Measurements from ENCODE around the gene UFD1. TPM values are rescaled to one million over a fixed set of nuclear protein-coding genes. Genes with fewer than 3 reads are reported as not detected.

Gene UFD1
- total and polyA plus RNA-seq, 2 of the 13 experiments (the other 11 are each of a cell fraction or from before 2014, with no cell fraction given), result 47.9 to 51.1 TPM

DNA sequence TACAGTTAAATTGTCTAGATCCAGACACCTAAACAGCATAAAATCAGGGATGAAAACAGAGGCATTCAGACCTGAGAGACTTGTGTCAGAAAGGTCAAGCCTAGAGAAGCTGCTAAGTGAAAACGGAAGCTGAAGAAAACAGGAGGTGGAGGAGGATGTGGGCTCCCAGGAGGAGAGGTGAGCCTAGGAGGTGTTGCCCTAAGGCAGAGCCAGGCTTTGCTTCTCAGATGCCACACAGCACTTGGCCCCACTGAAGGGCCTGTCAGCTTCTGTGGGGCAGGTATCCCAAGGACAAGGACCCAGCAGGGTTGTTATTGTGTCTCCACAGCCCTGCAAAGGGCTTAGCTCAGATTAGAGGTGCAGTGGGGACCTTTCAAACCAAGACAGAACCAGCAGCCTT lies 14.4 kb downstream of the UFD1 start (continued):
- TF ChIP-seq, protein P1, sequence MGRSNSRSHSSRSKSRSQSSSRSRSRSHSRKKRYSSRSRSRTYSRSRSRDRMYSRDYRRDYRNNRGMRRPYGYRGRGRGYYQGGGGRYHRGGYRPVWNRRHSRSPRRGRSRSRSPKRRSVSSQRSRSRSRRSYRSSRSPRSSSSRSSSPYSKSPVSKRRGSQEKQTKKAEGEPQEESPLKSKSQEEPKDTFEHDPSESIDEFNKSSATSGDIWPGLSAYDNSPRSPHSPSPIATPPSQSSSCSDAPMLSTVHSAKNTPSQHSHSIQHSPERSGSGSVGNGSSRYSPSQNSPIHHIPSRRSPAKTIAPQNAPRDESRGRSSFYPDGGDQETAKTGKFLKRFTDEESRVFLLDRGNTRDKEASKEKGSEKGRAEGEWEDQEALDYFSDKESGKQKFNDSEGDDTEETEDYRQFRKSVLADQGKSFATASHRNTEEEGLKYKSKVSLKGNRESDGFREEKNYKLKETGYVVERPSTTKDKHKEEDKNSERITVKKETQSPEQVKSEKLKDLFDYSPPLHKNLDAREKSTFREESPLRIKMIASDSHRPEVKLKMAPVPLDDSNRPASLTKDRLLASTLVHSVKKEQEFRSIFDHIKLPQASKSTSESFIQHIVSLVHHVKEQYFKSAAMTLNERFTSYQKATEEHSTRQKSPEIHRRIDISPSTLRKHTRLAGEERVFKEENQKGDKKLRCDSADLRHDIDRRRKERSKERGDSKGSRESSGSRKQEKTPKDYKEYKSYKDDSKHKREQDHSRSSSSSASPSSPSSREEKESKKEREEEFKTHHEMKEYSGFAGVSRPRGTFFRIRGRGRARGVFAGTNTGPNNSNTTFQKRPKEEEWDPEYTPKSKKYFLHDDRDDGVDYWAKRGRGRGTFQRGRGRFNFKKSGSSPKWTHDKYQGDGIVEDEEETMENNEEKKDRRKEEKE (IDR thresholded peaks at IDR 0.05), result no peak
- no peak for TF ChIP-seq XRCC5 (optimal IDR thresholded peaks at IDR 0.05; ENCODE audit: low read length)

DNA sequence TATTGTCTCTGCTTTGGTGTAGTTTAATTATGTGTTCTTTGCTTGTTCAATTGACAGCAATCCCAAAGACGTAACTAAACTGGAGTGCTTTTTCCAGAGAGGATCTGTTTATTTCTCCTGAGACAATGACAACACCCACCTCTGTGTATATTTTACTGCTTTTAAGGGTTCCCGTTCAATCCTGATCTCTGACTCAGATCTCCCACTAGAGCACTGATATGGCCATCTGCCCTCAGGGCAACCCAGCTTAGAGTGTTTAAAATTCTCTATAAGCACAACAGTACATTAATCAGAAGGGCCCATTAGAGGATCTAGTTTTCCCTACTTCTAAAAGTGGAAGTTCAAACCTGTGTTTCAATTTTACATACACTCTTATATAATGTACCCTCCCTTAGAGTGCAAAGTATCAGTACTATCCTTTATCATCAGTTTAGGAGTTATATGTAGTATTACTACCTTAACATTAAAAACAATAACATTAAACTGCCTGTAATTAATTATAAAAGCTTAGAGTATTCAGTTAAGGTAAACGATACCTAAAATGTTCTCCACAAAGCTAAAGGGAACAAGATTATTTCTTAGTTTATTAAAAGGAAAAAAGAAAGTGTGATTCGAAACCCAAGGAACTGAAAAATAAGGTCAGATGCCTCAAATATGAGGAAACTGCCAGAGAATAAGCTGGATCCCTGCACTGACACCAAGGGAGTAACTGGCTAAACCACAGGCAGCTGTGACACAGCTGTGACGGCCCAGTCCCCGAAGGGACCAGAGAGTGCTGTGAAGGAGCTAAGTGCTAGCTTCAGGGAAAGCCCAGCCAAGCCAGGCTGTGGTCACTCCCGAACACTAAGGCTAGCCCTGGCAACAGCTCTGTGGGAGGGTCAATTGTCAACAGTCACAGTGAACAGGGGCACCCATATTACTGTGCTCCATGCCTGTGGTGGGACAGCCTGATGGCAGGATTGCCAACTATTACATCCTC lies 15.2 kb downstream of the UFD1 start:
- Histone ChIP-seq H3K36me3 (replicated peaks in 1 of 2; ENCODE audit: control insufficient read depth in 1 of 2, insufficient read depth in 2 of 2, low read length in 2 of 2) (peaks cover 24 to 56% of the 10 kb centered on the region in 2 experiments; a peak in 4 of 5 replicates), H4K20me1 (ENCODE audit: insufficient read depth, low read length) (no peaks in the 10 kb centered on the region), H3K27ac (ENCODE audit: extremely low read length, insufficient read depth, low read length) (no peak overlapping the region), H3K9me3 (ENCODE audit: low read length) (no peaks in the 10 kb centered on the region), H3K4me1 (ENCODE audit: insufficient read depth, low read length) (no peaks in the 10 kb centered on the region), H3K4me2 (ENCODE audit: low read depth, low read length) (no peak overlapping the region), H3K9ac (ENCODE audit: insufficient read depth, low read depth, low read length) (no peak overlapping the region), H2AFZ (ENCODE audit: low read length) (no peak overlapping the region), H3K27me3 (ENCODE audit: control insufficient read depth in 1 of 2, insufficient read depth in 2 of 2, low read length in 2 of 2) (no peaks in the 10 kb centered on the region), H3K79me2 (ENCODE audit: insufficient read depth, low read length) (no peaks in the 10 kb centered on the region), H3K4me3 (replicated peaks in 1 of 3; ENCODE audit: insufficient read depth in 1 of 3, low read depth in 2 of 3, low read length in 3 of 3) (no peak overlapping the region)
- BruUV-seq (replicated peaks), result no TSS peak
- WGBS (ENCODE audit: low lambda C conversion rate), result 84% methylated on average over 7 of the region's 7 CpGs
- in situ Hi-C loops (cut with HindIII; ENCODE audit: extremely low pct_ligation_motif_present, low pct_unique_long_range_greater_than_20kb), result no loop called here
- FAIRE-seq (no peak), ATAC-seq (no peak), DNase-seq (ENCODE audit: low spot score) (no peak)
- POLR2A ChIA-PET, result no interaction called here
- intact Hi-C loops (cut with micrococcal nuclease; ENCODE audit: unreplicated experiment), result no loop called here
- CTCF ChIA-PET (ENCODE audit: low intra/inter-chr PET ratio, low total read pairs), result no interaction called here
- TF ChIP-seq RBFOX2 (IDR thresholded peaks at IDR 0.05; ENCODE audit: low read depth, low read length), result no peak
- no peak for TF ChIP-seq ZNF3 (CRISPR knock-in tag; IDR thresholded peaks at IDR 0.05)
- no peak for TF ChIP-seq MED13 (CRISPR knock-in tag; IDR thresholded peaks at IDR 0.05)
- no peak for TF ChIP-seq NFE2L1 (CRISPR knock-in tag; IDR thresholded peaks at IDR 0.05; ENCODE audit: borderline replicate concordance)
- TF ChIP-seq ZEB1 (IDR thresholded peaks at IDR 0.05; ENCODE audit: insufficient replicate concordance, low read depth), result no peak
- TF ChIP-seq, protein P2, sequence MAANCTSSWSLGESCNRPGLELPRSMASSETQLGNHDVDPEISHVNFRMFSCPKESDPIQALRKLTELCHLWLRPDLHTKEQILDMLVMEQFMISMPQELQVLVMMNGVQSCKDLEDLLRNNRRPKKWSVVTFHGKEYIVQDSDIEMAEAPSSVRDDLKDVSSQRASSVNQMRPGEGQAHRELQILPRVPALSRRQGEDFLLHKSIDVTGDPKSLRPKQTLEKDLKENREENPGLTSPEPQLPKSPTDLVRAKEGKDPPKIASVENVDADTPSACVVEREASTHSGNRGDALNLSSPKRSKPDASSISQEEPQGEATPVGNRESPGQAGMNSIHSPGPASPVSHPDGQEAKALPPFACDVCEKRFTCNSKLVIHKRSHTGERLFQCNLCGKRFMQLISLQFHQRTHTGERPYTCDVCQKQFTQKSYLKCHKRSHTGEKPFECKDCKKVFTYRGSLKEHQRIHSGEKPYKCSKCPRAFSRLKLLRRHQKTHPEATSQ (CRISPR knock-in tag; IDR thresholded peaks at IDR 0.05; ENCODE audit: borderline replicate concordance), result no peak
- TF ChIP-seq, protein P3, sequence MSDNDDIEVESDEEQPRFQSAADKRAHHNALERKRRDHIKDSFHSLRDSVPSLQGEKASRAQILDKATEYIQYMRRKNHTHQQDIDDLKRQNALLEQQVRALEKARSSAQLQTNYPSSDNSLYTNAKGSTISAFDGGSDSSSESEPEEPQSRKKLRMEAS (IDR thresholded peaks at IDR 0.05), result no peak
- TF ChIP-seq, protein P4, sequence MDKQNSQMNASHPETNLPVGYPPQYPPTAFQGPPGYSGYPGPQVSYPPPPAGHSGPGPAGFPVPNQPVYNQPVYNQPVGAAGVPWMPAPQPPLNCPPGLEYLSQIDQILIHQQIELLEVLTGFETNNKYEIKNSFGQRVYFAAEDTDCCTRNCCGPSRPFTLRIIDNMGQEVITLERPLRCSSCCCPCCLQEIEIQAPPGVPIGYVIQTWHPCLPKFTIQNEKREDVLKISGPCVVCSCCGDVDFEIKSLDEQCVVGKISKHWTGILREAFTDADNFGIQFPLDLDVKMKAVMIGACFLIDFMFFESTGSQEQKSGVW (CRISPR knock-in tag; IDR thresholded peaks at IDR 0.05; ENCODE audit: borderline replicate concordance), result no peak
- no peak for TF ChIP-seq HNF4A (CRISPR knock-in tag; IDR thresholded peaks at IDR 0.05)
- TF ChIP-seq, protein P5, sequence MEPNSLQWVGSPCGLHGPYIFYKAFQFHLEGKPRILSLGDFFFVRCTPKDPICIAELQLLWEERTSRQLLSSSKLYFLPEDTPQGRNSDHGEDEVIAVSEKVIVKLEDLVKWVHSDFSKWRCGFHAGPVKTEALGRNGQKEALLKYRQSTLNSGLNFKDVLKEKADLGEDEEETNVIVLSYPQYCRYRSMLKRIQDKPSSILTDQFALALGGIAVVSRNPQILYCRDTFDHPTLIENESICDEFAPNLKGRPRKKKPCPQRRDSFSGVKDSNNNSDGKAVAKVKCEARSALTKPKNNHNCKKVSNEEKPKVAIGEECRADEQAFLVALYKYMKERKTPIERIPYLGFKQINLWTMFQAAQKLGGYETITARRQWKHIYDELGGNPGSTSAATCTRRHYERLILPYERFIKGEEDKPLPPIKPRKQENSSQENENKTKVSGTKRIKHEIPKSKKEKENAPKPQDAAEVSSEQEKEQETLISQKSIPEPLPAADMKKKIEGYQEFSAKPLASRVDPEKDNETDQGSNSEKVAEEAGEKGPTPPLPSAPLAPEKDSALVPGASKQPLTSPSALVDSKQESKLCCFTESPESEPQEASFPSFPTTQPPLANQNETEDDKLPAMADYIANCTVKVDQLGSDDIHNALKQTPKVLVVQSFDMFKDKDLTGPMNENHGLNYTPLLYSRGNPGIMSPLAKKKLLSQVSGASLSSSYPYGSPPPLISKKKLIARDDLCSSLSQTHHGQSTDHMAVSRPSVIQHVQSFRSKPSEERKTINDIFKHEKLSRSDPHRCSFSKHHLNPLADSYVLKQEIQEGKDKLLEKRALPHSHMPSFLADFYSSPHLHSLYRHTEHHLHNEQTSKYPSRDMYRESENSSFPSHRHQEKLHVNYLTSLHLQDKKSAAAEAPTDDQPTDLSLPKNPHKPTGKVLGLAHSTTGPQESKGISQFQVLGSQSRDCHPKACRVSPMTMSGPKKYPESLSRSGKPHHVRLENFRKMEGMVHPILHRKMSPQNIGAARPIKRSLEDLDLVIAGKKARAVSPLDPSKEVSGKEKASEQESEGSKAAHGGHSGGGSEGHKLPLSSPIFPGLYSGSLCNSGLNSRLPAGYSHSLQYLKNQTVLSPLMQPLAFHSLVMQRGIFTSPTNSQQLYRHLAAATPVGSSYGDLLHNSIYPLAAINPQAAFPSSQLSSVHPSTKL (CRISPR knock-in tag; IDR thresholded peaks at IDR 0.05), result no peak

All from HepG2 (cell line).